Limb (tissue), 2 donors: Measurements from ENCODE around the gene ITPK1.

Source experiments
- DNase-seq, 2 donors: peaks; one replicate each; pipeline ENCODE4 v3.0.0-alpha.2; 2016; ENCODE audit errors: extremely low spot score in 2 of 2

Gene ITPK1

GRCh38 chr14:92938890-92939671 lies 176.6 kb downstream of the ITPK1 start:
- DNase-seq: no peak

DNA sequence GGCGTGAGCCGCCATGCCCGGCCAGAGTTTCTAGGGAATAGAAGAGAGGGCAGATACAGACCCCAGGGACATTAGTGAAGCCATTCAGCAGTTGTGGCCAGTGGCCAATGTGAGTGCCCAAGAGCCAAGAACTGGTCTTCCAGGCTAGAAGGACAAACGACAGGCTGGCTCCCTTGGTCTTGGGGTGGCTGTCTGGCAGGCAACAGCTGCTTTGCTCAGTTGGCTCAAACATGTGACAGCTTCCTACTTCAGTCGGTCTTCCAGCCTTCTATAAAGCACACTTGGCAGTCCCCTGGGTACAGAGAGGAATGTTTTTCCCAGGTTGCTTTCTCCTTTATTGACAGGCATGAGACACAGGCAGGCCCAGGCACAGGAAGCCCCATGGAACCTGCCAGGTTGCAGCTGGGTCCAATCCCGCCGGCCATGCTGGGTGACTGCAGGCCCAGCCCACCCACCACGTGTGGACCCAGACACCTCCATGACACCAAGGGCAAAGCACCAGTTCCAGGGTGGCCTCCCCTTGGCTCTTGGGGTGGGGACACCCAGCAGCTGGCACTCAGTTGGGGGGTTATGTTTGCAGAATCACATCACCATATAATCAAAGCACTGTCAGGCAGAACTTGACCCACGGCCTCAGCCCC lies 177.4 kb downstream of the ITPK1 start:
- DNase-seq: no peak

DNA sequence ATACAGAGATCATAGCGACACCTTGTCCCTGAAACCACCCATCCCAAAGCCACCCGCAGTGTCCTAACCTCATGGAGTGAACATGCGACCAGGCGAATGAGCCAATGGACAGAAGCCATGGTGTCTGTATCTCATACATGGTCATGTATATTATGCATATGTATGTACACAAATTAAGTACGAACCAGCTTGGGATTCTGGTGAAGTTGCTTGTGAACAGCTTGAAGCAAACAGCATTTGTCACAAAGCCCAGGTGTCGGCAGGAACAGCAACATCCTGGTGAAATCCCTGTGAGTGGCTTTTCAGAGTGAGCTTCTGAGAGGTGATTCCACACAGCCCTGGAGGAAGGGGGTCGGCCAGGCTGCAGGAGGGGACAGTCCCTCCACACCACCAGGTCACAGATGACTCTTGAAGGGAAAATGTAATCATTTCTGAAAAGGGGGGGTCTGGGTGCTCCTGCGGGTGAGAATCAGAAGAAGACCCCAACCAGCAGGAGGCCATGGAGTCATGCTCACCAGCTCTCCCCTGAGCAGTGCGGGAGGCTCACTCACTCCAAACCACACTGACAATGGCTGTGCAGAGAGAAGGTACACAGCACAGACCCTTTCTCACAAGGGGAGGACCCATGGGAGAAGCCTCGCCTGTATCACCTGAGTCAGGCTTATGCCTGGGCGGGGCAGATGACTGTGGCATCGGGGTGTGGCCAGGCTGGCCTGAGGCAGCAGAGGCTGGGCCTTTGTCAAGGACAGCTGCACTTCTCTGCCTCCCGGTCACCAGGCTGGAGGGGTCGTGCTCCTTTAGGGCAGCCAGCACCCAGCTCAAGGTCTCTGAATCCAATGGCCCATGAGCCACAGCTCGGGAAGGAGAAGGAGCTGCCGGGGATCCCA lies 178.4 kb downstream of the ITPK1 start:
- DNase-seq: no peak

DNA sequence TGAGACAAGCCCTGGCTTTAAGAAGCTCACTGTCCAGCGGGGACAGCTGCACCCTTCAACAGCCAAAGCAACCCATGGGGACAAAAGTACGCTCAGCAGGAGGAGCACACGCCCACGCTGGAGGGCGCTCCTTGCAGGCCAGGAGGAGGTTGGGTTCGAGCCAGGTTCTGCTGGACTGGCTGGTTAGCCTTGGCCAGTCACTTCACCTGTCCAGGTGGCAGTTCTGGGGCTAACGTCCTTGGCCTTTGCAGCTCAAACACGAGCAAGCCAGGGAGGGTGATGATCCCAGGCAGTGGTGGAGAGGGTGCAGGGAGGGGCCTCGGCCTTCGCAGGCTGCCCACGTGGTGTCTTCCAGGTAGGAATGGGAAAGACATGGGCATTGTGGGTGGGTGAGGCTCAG lies 179.6 kb downstream of the ITPK1 start:
- DNase-seq: no peak

DNA sequence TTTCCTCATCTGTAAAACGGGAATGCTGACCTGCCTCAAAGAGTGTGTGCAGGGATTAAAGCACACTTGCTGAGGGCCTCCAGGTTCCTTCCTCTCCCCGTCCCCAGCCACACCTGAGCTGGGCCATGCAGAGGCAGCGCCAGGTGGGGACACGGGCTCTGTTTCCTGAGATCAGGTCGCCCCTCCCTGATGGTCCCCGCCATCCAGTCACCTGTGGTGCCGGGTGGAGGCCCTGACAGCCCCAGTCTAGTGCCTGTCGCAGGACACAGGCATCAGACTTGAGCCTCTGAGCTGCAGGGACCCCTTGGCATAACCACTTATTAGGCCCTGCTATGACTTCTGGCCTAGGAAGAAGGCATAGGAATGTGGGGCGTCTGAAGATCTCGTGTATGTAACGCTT lies 180.3 kb downstream of the ITPK1 start:
- DNase-seq: no peak

DNA sequence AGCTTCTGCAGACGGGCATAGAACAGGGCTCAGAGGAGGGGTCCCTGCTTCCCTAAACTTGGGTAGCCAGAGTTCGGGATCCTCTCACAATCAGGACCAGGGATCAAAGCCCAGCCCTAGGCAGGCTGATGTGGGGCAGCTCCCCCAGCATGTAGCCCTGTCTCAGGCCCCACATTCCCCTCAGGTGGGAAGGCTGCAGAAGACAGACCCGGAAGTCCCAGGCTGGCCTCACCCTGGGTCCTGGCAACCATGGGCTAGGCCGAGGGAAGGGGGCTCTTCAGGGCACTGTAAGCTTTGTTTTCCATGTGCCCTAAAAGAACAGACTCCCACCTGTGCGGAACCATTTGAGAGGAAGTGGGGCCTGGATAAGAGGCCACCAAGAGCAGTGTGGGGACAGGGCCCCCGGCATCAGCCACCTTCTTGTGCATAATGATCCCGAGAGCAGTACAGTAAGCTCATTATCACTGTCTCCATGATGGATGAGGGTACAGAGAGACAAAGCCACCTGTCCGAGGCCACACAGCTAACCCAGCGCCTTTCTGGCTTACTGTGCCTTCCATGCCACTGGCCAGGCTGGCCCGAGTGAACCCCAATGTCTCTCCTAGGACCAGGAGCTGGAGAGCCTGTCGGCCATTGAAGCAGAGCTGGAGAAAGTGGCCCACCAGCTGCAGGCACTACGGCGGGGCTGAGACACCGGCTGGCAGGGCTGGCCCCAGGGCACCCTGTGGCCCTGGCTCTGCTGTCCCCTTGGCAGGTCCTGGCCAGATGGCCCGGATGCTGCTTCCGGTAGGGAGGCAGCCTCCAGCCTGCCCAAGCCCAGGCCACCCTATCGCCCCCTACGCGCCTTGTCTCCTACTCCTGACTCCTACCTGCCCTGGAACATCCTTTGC lies 181.3 kb downstream of the ITPK1 start:
- no peak for DNase-seq

DNA sequence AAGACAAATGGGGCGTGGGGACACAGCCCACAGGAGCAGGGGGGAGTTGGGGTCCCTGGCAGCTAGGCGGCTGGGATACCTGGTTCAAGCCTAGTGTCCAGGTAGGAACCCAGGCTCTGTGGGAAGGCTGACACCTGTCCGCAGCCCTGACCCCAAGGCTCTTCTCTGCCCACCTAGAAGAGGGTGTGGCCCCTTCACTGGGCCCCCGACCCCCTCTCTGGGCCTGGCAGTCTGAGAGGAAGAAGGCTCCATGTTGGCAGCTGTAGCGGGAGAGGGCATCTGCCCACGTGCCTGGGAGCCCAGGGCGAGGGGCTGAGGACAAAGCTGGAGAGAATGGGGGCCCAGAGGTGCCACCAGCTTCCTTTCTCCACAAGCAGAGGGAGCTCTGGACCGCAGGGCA lies 182.2 kb downstream of the ITPK1 start:
- no peak for DNase-seq

GRCh38 chr14:92932448-92933395 lies 183.0 kb downstream of the ITPK1 start:
- DNase-seq: no peak

GRCh38 chr14:92931681-92932447 lies 183.9 kb downstream of the ITPK1 start:
- no peak for DNase-seq

DNA sequence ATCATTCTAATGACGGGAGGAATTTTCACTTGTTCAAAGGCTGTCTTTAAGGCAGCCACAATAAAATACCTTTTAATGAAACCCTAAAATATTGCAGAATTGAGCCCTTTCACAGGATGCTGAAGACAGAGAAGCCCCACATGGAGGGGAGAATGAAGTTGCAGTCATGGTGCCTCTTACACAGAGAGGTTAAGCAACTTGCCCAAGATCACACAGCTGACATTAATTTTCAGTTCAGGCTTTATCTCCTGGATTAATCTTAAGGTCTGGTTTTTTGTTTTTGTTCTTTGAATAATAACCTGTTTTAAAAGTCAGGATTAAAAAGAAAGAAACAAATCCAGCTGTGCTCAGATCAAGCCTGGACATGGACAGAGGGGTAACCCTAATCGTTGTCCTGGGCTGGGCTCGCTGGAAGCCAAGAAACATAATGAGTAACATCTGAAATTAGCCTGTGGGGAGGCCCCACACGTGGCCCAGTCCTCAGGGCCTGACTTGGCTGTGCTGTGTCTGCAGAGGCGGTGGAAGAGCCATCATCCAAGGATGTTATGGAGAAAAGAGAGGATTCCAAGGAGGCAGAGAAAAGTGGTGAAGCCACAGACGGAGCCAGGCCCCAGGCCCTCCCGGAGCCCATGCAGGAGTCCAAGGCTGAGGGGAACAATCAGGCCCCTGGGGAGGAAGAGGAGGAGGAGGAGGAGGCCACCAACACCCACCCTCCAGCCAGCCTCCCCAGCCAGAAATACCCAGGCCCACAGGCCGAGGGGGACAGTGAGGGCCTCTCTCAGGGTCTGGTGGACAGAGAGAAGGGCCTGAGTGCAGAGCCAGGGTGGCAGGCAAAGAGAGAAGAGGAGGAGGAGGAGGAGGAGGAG lies 184.8 kb downstream of the ITPK1 start:
- no peak for DNase-seq

- DNase-seq: no peak
These were observed 185.8 kb downstream of the ITPK1 start for GRCh38 chr14:92929689-92930608.

DNA sequence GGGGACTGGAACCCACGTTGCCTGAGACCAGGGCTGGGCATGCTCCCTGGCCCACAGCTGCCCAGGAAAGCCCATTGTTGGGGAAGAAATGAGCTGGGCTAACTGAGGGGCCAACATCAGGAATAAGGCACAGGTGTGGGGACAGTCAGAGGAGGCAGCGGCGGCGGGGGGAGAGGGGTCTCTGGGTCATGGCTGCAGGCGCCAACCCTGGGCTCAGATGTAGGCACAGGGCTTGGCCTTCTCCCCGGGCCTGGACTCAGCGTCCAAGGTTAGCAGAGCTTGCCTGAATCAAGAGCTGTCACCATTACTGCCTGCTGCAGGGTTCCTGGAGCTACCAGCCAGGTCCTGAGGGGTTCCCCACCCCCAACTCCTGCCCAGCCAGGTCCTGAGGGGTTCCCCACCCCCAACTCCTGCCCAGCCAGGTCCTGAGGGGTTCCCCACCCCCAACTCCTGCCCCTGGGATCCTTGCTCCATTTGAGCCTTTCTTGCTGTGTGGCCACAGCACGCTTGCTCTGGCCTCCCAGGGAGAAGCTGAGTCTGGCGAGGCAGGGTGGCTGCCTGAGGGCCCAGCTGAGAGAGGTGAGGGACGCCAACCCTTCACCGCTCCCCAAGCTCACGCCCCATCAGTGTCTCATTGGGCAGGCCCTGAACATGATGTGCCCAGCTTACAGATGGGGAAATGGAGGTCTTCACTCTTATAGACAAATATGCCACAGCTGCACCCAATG lies 186.6 kb downstream of the ITPK1 start:
- no peak for DNase-seq

GRCh38 chr14:92928258-92928629 lies 187.5 kb downstream of the ITPK1 start:
- DNase-seq: no peak

DNA sequence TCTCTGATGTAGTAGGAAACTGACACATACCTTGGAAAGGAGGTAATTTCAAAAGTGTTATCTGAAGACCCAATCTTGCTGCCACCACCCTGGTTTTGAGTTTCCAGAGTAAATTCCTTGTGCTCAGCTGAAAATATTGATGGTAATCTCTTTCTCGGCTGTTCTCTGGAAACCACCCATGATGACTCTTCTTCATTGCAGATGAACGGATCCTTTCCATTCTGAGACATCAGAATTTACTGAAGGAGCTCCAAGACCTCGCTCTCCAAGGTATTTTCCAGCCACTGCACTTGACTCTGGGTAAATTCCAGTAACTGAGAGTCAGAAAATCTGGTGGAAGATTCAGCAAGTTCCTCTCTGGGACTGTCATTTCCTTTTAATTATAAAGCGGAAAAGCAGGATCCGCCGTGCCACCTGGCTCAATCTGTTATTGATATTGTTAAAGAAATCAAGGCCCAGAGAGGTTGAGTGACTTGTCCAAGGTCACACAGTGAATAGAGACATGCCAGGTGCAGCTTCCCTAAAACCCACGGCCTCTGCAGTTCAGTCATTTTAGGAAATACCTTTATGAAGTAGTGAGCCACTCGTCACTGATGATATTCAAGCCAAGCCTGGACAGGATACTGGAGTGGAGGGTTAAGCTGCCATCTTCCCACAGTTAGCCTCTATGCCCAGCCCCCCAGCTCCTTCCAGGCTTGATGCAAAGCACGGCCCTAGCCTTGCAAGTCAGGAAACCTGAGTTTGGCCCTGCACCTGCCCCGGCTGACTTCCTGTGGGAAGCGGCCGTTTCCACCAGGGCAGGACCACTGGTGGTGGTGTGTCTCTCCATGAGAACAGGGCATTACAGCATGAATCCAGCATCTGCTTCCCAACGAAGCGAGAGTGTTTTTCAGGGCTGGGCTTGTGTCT lies 188.1 kb downstream of the ITPK1 start:
- no peak for DNase-seq

DNA sequence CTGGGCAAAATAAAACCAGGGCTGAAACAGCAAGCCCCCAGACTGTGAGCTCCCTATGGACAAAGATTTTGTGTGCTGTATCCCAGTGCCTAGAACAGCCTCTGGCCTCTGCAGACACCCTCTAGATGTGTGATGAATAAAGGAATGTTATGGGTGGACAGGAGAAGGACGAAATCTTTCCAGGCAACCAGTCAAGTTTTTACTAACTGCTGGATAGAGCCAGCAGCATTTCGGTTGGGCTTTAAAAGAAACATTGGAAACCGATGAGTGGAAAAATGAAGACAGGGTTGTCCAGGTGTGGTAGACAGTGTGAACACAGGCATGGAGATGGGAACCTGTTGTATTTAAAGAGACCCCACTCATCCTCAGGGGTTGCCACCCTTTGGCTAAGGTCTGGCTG lies 188.8 kb downstream of the ITPK1 start:
- no peak for DNase-seq
